Measurements from ENCODE around the gene KCNB1. TPM values are rescaled to one million over a fixed set of nuclear protein-coding genes. Genes with fewer than 3 reads are reported as not detected.

Gene KCNB1
- total and polyA plus RNA-seq, 11 donors = 0.72 to 4.9 (median 1.3) TPM

- Histone ChIP-seq H3K27ac (no peak overlapping the region), H3K36me3 (no peaks in the 10 kb centered on the region), H3K27me3 (no peaks in the 10 kb centered on the region), H3K4me1 (no peaks in the 10 kb centered on the region), H3K4me3 (no peak overlapping the region), H3K9me3 (no peaks in the 10 kb centered on the region)
- intact Hi-C loops (cut with DNase I) = no loop called here
- ATAC-seq (no peak), DNase-seq (no peak)
- 66 to 73% (median 67%) methylated on average over 6 of the region's 6 CpGs for WGBS, 4 donors
- TF ChIP-seq POLR2A (IDR thresholded peaks at IDR 0.05) = no peak
- no peak for TF ChIP-seq CTCF (IDR thresholded peaks at IDR 0.05)
Observed at GRCh38 chr20:49360242-49360968, 122.1 kb downstream of the KCNB1 start.

- H3K4me1 ChIP-seq = no peaks in the 10 kb centered on the region
- TF ChIP-seq POLR2A (IDR thresholded peaks at IDR 0.05) (no peak), CTCF (IDR thresholded peaks at IDR 0.05) (no peak)
- no peak for ATAC-seq
- intact Hi-C loops (cut with DNase I) = no loop called here
- no peaks in the 10 kb centered on the region for H3K9me3 ChIP-seq
- no peak overlapping the region for H3K27ac ChIP-seq
- 61 to 80% (median 68%) methylated on average over 3 of the region's 3 CpGs for WGBS, 4 donors
- no peaks in the 10 kb centered on the region for H3K27me3 ChIP-seq
- no peak for DNase-seq
- H3K4me3 ChIP-seq = no peak overlapping the region
- no peaks in the 10 kb centered on the region for H3K36me3 ChIP-seq
Observed at GRCh38 chr20:49356676-49357075, 125.8 kb downstream of the KCNB1 start.

GRCh38 chr20:49354673-49355072, 127.8 kb downstream of the KCNB1 start:
- no peak for ATAC-seq
- TF ChIP-seq CTCF (IDR thresholded peaks at IDR 0.05) = no peak
- DNase-seq = no peak
- no peaks in the 10 kb centered on the region for H3K36me3 ChIP-seq
- WGBS, 4 donors = 81 to 85% (median 82%) methylated on average over 4 of the region's 4 CpGs
- H3K9me3 ChIP-seq = no peaks in the 10 kb centered on the region
- H3K4me3 ChIP-seq = no peak overlapping the region
- no peaks in the 10 kb centered on the region for H3K4me1 ChIP-seq
- H3K27me3 ChIP-seq = no peaks in the 10 kb centered on the region
- intact Hi-C loops (cut with DNase I) = no loop called here
- no peak overlapping the region for H3K27ac ChIP-seq

GRCh38 chr20:49353348-49353747, 129.1 kb downstream of the KCNB1 start:
- no peak for ATAC-seq
- Histone ChIP-seq H3K27me3 (no peaks in the 10 kb centered on the region), H3K4me1 (no peaks in the 10 kb centered on the region), H3K9me3 (no peaks in the 10 kb centered on the region), H3K27ac (no peak overlapping the region), H3K36me3 (no peaks in the 10 kb centered on the region), H3K4me3 (no peak overlapping the region)
- WGBS, 4 donors = 77 to 82% (median 79%) methylated on average over 4 of the region's 4 CpGs
- DNase-seq = no peak
- intact Hi-C loops (cut with DNase I) = no loop called here
- no peak for TF ChIP-seq POLR2A (IDR thresholded peaks at IDR 0.05)
- TF ChIP-seq CTCF (IDR thresholded peaks at IDR 0.05) = no peak

Measured in heart left ventricle (tissue), 16 donors.